DMS153 treated with DMSO at 0.1 percent for 48 hours (cell line): Measurements from ENCODE around the gene SLC35F1.

Source experiments
- DNase-seq: peaks from one replicate; lab custom pipeline; 2025; ENCODE audit not compliant: unreplicated experiment; lab: John Stamatoyannopoulos, UW

Gene SLC35F1

DNA sequence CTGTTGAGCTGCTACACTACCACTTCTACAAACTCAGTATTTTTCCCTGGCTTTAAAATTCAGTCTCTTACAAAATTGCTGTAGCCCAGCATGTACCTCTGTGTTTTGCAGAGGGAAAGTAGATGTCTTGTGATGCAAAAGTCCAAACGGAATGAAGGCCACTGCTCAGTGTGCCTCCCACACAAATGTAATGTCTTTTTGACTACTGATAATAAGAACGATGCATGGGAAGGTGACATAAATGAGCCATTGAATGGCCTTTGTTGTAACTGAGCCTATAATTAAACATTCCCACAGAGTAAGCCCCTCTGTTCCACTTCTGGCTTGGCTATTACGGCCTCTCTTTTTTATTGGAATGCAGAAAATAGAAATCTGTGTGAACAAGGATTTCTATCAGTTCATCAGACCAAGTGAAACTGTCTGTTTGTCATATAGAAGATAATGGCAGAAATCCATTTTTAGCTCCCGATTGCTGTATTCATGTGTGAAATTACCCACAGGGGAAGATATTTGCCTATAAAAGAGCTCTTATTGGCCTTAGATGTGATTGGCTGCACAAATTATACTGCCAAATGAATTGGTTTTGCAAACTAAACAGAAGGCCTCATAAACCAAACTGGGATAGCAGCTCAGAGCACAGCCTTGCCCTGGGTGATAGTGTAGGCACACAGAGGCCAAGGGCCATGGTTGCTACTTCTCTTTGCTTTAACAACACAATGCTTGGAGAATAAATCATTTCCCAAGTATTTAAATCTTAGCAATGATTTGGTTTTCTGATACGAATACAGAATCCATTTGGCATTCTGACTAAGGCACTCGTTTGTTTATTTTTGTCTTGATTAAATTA, 399.6 kb downstream of the SLC35F1 start:
- no peak for DNase-seq

DNA sequence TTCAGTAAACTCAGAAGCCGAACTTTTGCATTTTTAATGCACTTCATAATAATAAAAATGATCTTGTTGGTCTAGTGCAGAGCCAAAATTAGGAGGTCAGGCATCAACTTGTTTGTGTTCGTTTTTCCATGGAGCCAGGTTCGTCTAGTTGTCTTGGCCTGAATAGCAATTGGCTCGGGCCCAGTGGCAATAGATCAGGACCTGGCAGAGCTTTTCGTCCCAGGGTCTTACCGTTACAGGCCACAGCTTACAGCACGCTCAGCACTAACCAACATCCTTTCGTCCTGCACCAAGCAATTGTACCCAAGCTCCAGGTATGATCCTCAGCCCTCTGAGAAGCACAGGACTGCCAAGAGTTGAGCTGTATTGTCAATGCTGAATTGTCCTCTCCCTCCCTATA, 400.5 kb downstream of the SLC35F1 start:
- no peak for DNase-seq

DNA sequence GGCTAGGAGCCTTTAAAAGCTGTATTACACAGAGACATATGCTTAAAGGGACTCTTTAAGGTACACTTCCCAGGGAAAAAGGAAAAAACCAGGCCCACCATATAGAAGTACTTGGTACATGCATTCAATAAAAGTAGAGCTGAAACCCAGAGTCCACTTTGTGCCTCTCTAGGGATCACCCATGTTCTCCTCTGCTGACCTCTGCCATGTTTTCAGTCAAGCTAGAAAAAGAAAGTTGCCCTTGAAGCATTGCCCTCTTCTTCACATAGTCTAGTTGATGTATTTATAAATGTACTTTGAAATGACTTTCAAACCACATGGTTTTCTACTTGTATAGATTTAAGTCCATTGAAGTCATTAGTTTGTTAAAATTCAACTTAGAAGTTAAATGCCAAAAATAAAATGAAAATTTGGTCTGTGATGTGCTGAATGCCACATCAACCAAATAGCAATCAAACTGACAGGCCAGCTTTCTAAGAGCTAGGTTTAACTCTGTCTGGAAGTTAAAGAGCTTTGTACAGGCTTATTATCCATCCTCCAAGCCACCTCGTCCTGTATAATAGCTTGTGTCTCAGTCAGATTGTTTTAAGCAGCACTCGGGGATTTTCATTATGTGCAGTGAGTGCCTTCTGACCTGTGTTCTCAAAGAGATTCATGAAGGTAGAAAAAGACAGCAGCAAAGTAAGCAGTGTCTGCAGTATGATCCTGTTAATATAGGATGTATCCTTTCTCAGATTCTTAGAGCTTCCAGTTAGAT, 402.5 kb downstream of the SLC35F1 start:
- no peak for DNase-seq

DNA sequence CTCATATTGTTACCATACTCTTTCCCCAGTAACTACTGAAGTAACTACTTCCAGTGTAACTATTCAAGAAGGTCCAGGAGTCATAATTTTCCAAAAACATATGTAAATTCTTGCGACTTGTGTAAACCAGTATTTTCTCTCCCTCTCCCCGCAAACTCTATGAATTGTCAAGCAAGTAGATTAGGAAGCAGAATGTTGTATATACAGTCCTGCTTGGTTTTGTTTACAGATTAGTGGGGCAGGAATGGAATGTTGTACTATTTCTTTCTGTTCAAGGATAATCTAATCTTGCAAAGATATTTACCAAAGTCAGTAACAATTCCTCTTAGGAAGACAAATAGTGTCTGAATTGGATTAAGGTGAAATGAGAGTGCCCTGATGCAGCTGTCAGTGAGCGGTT, 406.1 kb downstream of the SLC35F1 start:
- DNase-seq = no peak

DNA sequence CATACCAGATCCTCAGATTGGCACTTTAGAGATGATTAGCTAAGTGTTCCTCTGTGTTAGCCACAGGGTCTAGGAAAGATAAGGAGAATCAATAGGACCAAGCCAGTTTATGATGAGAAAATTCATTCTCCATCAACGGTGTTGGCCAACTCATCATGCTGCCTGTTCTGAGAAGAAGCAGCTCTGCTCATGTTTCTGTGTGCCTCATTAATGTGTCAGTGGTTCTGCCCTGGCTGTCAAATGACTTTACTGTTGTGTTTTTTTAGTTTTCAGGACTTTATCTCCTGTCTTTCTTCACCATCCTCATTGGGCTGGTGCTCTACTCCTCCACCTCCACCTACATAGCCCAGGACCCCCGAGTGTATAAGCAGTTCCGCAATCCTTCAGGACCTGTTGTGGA, 406.7 kb downstream of the SLC35F1 start:
- DNase-seq = no peak

- DNase-seq = no peak
These were observed 409.8 kb downstream of the SLC35F1 start for GRCh38 chr6:118316796-118317384.

DNA sequence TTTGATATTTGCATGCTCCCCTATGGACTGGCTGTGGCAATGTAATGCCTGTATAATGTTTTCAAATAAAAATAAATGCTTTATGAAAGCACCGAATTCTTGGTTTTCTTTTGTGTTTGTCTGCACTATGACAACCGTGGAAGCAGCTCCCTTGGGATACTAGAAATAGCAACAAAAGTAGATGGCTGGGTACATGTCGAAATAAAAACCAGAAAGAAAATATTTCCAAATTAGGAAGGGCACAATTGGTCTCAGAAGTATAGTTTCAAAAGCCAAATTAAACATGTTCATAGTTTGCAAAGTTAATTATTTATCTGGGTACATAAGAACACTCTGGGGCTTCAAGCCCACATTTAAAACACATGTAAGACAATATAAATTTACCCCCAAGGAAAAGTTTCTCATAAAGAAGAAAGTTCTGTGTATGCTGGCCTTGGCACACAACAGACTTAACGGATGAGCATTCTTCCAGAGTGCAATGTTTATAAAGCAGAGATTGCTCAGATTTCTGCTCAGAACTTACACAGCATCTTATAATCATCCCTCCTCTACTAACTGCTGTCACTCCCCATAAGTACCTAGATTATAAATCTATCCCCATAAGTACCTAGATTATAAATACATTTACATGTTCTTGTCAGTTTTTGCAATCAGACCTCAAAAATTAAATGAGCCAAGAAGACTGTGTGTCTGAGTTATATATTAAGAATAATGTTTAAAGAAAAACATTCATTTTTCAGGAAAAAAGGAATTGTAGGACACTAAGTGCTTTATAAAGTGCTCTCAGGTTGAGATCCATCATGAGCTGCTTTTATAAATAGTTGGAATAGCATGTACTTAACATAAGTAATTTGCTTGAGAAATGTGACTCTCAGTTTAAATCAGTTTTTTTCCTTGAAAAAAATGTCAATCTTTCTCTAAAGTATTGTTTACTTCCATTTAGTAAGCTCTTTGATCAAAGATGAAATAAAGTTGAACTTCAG, 410.8 kb downstream of the SLC35F1 start:
- no peak for DNase-seq

GRCh38 chr6:118318648-118319047, 411.6 kb downstream of the SLC35F1 start:
- DNase-seq = no peak

DNA sequence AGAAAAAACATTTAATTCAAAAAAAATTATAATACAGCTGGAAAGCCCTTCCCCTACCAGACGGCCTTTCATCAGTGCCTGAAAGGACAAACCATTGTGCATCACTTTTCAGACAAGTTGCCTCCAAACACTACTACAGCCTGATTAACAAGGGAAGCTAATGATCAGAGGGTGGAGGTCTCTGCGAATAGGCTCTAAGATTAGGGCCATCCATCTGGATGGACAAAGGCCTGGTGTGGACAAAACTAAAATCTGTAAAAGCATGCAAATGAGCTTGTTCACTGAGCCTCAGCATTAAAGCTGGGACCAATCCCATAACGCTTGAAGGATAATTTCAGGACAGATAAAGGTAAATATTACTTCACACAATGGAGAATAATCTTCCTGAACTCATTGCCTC, 412.4 kb downstream of the SLC35F1 start:
- no peak for DNase-seq

DNA sequence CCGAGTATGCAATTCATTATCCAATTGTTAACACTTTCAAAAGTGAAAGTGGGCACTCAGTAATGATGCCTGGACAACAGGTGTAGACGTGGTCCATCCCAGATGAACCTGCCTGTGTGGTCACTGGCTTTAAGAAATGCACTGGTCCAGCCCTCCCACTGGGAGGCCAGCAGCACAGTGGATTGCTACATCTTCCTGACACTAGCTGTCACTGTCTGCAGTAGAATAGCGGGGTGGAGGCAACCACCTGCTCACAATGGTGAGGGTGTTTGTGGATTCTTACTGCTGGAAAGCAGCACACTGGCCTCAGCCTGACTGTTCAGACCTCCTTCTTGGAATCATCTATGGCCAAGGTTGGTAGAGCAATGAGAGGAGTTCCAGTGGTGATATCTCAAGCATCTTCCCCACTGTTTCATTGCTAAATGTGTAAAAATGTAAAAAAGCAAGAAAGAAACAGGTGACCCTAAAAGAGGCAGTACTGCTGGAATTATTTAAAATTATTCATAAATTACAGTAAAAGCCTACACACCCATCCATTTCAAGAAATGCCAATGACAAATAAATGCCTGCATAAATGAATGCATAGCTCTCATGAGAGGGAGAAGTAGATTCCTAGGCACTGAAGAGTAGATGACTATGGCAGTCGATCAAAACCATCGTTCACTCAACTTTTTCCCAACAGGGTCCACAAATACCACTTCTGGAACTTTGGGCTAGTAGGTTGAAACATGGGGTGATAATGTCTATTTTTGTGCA, 413.0 kb downstream of the SLC35F1 start:
- DNase-seq = no peak

- DNase-seq = no peak
These were observed 413.6 kb downstream of the SLC35F1 start for GRCh38 chr6:118320652-118321051.

GRCh38 chr6:118324116-118324515, 417.1 kb downstream of the SLC35F1 start:
- no peak for DNase-seq

GRCh38 chr6:118325220-118325860, 418.3 kb downstream of the SLC35F1 start:
- DNase-seq = no peak

DNA sequence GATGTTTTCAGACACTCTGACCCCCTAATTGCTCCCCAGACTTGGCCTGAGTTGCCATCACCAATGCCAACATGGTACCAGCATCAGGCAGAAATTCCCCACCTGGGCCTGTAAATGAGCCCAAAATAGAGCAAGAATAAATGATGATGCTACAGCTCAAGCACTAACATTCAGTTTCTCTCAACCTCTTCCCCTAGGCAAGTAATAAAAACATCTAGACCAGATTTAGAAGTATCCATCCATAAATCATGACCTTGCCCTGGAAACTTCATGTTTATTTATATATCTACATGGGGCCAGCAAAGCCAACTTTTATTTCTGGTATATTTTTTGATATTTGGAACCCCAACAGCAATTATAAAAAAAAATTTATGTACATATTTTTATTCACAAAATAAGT, 419.6 kb downstream of the SLC35F1 start:
- DNase-seq = no peak

- no peak for DNase-seq
These were observed 420.2 kb downstream of the SLC35F1 start for GRCh38 chr6:118327237-118327636.

DNA sequence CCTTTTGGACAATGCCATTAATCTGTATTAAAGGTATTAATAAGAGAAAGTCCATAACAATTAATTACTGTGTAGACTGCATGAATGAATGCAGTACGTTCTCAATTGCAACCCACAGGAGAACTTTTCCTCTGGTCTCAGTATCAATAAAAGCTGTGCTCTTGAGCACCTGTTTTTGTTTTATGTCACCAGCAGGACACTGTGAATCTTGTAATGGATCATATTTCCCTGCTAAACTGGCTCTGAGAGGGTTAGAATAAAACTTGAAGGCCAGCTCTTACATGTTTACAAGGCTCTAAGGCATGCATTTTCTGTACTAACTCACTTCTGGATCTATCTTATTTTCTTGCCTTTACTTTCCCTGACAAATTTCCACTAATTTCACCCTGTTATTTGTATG, 426.7 kb downstream of the SLC35F1 start:
- DNase-seq = no peak

GRCh38 chr6:118334634-118335033, 427.6 kb downstream of the SLC35F1 start:
- DNase-seq = no peak

- peak; percentile 23 for DNase-seq
These were observed 428.3 kb downstream of the SLC35F1 start for GRCh38 chr6:118335325-118335816.

GRCh38 chr6:118344014-118344670, 437.1 kb downstream of the SLC35F1 start:
- DNase-seq = no peak
